Hepatic stellate cell (primary cell): ENCODE data around the gene CDH5.

ENCODE experiments used
- DNase-seq: peaks from one replicate; pipeline ENCODE4 v3.0.0; 2011; ENCODE audit warnings: low spot score

The CDH5 gene

DNA sequence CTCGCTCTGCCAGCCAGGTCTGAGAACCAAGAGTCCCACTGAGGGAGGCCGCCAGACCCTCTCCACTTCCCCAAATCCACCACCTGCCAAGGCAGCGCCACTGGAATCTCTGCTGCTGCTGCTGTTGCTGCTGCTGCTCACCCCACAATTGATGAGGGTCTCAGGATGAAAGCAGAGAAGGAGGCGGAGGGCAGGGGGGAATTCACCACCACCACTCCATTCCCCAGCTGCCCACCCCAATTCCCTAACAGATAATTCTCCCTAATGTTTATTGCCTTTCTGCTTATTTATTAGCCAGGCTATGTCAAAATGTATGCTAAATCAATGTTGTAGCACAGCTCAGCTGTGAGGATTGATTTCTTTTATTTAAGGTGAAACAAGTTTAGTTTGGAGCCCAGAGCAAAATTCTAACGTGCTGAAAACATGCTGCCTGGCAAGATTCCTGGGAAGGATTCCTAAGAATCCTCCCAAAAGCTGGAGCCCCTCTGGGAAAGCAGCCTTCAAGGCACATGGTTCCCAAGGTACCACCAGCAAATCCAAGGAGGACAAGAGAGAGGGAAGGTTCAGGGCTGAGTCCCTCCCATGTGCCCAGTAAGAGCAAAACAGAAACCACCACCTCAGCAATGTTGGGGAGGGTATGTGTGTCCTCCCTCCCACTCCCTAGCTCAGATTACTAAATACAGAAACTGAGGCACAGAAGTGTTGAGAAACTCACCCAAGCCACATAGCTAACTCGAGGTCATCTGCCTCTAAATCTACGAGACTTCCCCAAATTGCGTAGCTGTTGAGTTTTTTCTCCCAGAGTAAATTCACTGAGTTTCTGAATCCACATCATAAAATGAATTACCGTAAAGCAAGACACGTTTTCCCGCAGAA is 12.2 kb upstream of the CDH5 start:
- no peak for DNase-seq

DNA sequence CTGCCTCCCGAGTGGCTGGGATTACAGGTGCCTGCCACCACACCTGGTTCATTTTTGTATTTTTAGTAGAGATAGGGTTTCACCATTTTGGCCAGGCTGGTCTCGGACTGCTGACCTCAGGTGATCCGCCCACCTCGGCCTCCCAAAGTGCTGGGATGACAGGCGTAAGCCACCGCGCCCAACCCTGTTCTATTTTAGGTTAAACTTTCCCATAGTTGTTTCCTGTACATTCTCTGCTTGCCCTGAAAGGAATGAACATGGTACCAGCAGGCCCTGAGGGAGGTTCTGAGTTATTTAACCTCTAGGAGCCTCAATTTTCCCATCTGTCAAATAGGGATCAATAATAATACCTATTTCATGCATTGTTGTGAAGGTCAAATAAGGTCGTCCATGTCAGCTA is 11.0 kb upstream of the CDH5 start:
- no peak for DNase-seq

DNA sequence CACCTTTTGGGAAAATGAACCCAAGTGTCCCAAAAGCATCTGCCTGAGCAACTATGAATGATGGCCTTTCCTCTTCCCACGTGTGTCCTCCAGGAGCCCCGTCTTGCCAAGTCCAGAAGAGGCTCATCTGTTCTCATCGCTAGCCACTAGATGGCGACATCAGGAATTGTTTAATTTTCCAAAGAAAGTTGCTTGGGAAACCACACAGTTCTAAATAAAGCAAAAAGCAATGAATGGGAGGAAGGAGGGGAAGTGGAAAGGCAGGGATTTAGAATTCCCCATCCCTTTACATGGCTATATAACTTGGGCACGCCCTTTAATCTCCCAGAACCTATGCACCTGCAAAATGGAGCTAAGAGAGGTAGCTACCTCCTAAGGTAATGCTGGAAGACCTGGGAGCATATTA is 9.0 kb upstream of the CDH5 start:
- peak; percentile 92 for DNase-seq

DNA sequence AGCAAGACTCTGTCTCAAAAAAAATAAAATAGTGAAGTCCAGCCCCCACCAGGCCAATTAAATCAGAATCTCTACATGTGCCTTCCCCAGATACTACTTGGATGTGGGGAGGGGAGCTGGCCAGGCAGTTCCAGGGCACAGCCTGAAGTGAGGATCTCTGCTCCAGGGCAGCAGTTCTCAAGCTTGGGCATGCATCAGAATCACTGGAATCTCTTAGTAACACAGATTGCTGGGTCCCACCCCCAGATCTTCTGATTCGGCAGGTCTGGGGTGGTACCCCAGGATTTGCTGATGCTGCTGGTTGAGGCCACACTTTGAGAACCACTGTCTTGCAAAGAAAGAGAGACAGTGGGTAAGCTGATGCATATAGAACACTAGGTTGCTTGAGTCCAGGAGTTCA is 8.3 kb upstream of the CDH5 start:
- no peak for DNase-seq

DNA sequence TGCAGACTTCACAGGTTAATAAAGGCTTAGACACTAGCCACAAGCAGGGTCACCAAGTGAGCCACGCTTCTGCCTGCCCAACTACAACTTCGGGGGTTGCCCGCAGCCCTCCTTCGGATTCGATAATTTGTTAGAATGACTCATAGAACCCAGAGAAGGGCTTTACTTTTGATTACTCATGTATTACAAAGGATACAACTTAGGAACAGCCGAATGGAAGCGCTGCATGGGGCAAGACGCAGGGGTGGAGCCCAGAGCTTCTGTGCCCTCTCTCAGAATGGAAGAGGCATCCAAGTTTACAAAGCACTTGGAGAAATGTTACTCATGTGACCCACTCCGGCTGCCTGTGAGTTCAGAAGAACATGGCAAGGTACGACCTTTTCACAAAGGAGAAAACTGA is 7.5 kb upstream of the CDH5 start:
- DNase-seq: no peak

DNA sequence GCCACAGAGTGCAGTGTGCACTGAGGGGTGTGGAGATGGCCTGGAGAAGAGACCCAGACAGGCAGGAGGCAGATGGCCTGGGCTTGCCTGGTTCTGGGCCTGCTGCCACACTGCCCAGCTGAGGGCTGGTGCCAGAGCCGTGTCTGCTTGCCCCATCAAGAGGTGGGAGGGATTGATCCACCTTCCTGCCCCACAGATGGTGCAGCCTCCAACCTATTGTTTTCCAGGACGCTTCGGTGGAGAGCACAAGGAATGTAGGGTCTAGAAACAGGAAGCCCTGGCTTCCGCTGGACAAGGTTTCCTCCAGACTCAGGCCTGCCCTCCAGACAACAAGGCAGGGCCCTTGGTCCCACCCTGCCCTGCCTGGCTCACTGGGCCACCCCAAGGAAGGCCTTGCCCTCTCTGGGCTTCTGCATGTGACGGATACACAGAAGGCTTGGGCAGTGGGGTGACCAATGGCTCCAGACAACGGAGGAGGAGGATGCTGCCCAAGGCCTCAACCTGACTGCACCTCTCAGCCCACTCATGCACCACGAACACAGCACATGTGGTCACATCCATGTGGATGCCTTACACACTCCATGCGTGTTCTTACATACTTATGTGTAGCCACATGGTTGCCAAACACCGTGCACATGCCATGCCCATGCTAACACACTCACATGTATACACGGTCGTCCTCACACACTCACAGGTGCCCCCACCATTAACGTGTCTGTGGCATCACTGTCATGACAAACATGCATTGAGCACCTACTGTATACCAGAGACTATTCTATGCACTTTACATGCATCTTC is 6.5 kb upstream of the CDH5 start:
- DNase-seq: no peak

DNA sequence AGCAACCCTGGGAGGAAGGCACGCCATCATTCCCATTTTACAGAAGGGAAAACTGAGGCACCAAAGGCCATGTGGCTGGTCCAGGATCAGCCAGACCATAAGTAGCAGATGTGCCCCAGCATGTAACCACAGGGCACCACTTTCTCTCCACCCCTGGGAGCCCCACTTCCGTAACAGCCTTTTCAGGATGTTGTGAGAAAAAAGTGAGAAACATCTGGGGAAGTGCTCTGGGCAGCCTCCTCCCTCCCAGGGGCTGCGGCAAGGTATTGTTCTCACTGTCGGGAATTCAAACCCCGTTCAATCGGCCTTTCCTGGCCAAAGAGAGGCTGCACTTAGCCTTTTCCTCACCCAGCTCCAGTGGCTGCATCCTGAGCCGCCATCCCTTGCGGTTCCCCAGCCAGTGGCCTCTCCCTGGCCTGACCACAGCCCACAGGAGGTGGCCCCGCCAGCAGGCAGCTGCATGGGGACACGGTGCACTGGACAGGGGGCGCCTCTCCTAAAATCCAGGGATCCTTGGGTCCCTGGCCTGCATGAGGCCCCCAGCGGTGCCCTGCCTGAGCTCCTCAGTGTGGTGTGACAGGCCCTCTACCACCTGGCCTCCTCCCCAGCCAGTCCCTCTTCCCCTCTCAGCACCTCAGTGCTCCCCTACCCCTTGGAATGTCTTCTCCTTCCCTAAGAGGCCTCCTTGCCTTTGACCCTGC is 5.7 kb upstream of the CDH5 start:
- DNase-seq: no peak

DNA sequence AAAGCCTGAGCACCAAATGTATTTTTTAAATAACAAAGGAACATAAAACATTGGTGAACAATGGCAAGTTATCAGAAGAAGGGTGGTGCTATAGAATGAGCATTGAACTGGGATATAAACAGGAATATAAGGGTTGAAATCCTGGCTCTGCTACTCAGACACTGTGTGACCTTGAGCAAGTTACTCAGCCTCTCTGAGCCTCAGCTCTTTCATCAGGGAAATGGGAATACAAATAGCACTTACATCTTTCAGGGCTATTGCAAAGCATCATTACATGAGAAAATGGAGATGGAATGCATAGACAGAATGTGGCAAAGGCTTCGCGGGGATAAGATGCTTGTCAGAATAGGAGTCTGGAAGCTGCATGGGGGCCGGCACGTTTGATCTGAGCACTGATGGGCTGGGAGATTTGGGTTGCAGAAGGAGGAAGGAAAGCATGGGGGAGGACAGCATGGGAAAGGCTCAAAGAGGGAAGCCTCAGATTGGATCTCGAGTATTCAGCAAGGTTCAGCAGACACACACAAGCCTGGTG is 4.8 kb upstream of the CDH5 start:
- DNase-seq: no peak

DNA sequence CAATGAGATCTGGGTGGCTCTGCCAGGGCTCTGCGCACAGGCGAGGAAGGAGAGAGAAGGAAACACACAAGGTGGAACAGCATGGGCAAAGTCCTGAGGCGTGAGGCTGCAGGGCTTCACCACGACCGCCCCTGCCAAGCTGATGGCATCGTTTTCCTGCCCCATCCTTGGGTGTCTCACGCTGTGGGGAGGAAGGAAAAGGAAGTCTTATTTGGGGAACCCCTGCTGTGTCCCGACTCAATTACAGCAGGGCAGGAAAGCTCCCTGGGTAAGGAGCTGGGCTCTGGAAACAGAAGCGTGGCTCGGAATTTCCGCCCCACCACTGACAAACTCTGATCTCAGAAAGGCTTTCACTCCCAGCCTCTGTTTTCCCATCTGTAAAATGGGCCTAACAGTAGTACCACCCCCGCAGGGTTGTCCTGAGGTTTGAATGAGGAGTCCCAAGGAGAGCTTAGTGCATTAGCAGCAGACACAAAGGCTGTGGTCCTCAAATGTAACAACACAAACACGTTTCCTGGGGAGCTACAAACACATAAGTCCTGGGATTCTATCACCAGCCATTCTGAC is 3.2 kb upstream of the CDH5 start:
- no peak for DNase-seq

DNA sequence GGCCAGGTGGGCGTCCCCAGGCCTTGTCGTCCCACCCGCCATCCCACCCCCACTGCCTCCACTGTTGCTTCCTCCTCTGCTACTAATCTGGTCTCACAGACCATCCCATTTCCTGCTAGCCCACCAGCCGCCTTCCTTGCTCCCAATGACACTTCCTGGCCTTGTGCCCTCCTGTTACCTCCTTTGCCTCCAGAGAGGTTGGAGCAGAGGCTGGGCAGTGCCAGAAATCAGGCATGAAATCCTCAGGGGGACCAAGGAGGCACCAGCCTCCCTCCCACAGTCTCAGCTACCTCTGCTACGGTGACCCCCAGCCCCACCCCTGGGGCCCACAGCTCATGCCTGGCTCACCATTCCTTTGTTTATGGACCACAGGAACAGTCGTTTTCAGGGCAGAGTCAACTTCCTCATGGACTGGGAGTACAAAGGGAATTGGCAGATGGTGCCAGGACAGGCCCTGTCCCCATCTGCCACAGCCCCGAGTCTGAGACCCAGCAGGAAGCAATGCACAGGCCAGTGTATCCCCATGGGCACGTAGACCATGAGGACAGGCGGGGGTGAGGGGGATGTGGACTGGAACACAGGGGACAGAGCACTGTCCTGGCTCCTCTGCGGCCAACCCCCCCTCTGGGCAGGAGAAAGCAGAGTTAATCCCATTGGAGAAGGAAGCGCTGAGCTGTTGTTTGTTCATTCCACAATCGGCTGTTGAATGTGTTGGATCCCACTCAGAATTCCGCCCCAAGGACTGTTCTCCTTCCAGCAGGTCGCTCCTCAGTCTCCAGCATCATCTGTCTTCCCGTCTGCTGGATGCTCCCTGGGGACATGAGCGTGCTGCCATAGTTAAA is 2.2 kb upstream of the CDH5 start:
- DNase-seq: peak; percentile 75

DNA sequence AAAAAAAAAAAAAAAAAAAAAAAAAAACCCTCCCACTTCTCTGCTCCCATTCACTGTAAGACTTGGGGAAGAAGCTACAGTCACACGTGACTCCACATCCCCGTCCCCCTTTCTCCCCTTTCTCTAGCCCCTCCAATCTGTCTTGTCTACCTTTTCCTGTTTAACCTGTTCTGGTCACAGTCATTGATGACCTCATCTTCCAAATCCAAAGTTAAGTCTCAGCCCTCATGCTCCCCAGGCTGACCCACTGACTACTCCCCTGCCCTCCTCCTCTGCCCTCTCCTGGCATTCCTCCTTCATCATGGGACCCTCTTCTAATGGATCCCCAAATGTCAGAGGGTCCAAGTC is 1.6 kb upstream of the CDH5 start:
- no peak for DNase-seq

DNA sequence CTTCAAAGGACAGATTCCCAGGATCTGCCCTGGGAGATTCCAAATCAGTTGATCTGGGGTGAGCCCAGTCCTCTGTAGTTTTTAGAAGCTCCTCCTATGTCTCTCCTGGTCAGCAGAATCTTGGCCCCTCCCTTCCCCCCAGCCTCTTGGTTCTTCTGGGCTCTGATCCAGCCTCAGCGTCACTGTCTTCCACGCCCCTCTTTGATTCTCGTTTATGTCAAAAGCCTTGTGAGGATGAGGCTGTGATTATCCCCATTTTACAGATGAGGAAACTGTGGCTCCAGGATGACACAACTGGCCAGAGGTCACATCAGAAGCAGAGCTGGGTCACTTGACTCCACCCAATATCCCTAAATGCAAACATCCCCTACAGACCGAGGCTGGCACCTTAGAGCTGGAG is 840 bp upstream of the CDH5 start:
- DNase-seq: peak; percentile 40

DNA sequence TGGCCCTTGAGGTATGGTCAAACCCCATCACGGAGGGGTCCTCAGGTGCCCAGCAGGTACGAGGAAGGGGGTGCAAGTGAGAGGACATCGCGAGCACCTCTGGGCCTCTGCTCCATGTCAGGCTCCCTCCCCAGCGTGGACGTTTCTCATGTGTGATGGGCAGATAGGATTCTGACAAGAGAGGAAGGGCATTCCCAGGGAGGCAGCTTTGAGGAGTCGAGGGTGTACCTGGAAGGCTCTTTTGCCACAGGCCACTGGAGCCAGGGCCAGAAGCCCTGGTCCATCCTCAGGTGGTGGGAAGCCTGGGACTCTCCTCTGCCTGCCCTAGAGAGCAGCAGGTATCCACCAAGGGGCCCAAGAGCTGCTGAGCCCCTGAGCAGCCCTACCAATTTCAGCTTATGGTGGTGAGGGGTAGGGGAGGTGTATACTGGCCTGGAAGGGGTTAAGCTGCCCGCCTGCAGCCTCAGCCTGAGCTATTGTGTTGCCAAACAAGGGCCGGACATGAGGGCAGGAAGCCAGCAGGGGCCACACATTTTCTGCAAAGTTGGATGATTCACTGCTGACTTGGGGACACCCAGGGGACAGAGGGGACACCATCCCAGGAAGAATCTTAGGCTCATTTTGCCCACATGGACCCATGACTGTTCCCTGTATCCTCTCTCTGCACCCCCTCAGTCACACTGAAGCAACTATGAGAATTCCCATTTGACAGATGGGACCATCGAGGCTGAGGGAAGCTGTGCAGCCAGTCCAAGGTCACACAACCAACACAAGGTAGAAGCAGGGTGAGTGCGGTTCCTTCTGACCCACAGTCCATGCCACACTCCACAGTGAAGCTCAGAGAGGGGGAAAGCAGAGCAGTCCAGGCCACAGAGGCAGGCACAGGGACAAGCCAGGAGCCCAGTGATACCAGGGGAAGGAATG is 1.7 kb downstream of the CDH5 start:
- DNase-seq: no peak

DNA sequence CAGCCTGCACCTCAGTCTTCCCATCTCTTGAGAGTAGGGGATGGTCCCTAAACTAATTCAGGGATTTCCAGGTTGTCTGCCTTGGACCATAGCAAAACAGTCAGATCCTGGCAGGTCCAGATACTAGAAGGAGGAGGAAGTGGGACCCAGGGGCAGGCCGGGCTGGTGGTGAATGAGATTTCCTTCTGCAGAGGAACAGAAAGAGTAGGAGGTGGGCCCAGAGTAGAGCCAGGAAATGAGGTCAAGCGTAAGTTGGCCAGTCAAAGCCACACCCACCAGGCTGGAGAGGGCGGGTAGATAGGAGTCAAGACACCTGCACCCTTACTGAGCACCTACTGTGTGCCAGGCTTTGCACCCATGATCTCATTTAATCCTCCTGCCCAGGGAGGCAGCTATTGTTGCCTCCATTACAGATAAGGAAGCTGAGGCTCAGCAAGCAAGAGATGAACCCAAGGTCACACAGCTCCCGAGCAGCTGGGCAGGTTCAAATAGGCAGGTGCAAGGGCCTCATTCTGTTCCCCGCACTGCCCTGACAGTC is 2.6 kb downstream of the CDH5 start:
- DNase-seq: no peak

DNA sequence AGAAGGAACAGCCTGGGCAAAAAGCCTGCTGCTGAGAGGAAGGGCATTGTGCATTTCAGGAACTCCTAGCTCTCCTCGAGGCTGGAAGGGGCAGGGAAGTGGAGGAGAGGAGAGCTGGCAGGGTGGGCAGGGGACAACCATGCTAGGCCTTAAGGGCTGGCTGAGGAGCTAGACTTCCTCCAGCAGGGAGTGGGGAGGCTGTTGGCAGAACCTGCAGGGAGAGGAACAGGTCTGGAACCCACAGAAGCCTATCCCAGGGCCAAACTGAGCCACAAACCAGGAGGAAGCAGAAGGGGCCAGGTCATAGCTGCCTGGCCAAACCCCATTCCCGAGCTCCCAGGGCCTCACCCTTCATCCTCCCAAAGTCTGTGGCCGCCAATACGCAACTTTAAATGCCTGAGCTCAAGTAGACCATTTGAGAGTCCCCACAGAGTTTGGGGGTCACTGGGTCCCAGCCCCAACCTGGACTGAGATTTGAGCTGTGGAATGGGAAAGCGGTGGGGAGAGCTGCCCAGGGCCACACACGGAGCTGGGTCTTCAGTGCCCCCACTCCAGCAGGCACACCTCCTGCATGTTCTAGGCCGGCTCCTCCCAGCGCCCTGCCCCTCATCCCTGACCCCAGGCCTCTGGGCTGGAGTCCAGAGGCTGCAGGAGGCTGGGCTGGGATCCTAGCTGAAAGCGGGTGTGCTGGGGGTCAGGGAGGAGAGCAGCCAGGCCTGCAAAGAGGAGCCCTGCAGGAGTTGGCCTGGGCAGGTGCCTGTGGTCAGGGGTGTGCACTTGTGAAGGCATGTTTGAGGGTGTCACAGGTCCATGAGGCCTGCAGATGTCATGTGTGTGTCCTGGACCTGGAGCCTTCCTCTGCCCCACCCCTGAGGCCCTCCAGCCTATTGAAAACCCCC is 4.5 kb downstream of the CDH5 start:
- DNase-seq: no peak

DNA sequence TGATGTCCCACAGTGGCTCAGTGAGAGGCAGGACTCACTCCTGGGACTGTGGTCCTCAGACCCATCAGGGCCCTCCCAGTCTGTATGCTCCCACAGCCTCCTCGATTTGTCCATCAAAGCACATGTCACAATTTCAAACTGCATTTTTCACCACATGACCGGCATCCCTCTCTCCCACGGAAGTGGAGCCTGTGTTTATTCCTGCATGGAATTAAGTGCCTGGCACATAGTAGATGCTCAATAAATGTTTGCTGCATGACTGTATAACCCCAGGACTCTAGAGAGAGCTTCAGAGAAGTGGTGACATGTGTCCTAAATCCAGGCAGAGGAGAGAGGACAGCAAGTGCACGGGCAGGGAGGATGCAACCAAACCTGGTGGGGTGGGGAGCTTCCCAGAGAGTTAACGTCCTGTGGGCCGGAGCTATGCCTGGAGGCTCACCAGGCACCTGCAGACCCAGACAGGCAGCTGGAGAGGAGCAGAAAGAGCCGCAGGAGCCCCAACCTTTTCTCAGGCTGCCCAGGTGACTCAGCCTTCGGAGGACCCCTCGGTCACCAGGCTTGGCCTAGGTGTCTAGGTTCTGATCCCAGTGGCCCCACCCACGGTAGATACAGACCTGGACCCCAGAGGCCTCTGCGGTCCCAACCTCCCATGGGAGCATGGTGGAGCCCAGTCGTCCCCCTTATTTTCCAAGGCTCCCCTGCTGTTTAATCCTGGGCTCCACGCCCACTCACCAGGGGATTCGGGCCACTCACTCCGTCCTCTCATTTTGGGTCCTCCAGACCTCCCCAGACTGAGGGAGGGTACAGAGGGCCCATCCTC is 5.8 kb downstream of the CDH5 start:
- no peak for DNase-seq

DNA sequence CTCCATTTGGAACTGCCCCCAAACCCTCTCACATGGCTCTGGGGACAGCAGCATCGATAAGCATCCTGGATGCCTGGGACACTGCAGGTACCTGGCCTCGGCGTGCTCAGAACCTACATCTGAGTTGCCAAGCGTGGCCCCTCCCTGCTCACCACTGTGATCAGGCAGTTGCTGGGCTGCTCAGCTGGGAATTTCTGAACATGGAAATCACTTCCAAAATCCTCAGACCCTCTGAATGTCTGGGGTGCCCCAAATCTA is 6.3 kb downstream of the CDH5 start:
- DNase-seq: no peak

DNA sequence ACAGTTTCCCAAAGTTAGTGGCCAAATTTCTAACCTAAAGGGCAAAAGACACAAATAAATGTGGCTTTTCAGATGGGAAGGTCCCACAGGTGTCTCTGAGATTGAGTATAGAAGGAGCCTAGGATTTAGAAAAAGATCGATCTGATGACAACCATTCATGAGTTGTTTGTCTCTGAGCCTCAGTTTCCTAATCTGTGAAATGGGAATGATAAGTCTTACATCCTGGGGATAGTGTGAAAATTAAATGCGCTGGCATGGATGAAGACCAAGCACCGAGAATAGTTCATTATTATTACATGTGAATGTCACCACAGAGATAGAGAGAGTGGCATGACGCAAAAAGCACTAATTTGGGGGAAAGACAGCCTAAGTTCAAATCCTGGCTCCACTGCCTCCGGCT is 7.2 kb downstream of the CDH5 start:
- DNase-seq: no peak
